KBM-7 (cell line): Measurements from ENCODE around the gene P2RY2.
A peak's percentile ranks its signal among the peaks of the same experiment; 100 is the strongest.

ENCODE experiments used
- DNase-seq: peaks from one replicate; pipeline ENCODE4 v3.0.0-alpha.2; 2015
- in situ Hi-C: fragments of 300-500 bp; cut with MboI; formaldehyde crosslinking; loops from 2 replicates; pipeline ENCODE4 v1.14.3; 2020; ENCODE audit warnings: low sequenced_read_pairs, low pct_unique_long_range_greater_than_20kb, mixed read lengths

P2RY2 gene

GRCh38 chr11:73218106-73218829 lies at the start of gene P2RY2:
P2RY2 (plus strand) TSS chr11:73218281; CDS start chr11:73234160, 15,879 bp downstream.
- in situ Hi-C loops = no loop called here
- DNase-seq = peak; percentile 85

GRCh38 chr11:73168925-73169579 lies 49.0 kb upstream of the P2RY2 start:
- in situ Hi-C loops = loop anchor here (25.0 kb wide), 1 partner anchor 332 kb away; no protein-coding TSS in a partner anchor
- no peak for DNase-seq

- in situ Hi-C loops = loop anchor here (25.0 kb wide), 1 partner anchor 333 kb away; no protein-coding TSS in a partner anchor
- no peak for DNase-seq
Measured at GRCh38 chr11:73170140-73170539, 47.9 kb upstream of the P2RY2 start.

GRCh38 chr11:73171436-73172161 lies 46.5 kb upstream of the P2RY2 start:
- DNase-seq = no peak
- in situ Hi-C loops = loop anchor here (25.0 kb wide), 1 partner anchor 334 kb away; no protein-coding TSS in a partner anchor

- in situ Hi-C loops = loop anchor here (25.0 kb wide), 1 partner anchor 336 kb away; no protein-coding TSS in a partner anchor
Measured at GRCh38 chr11:73172992-73173656, 45.0 kb upstream of the P2RY2 start.

GRCh38 chr11:73173755-73174494 lies 44.2 kb upstream of the P2RY2 start:
- in situ Hi-C loops = loop anchor here (25.0 kb wide), 1 partner anchor 337 kb away; no protein-coding TSS in a partner anchor
- DNase-seq = no peak

More at GRCh38 chr11:73172992-73173656, 45.0 kb upstream of the P2RY2 start:
- no peak for DNase-seq

GRCh38 chr11:73174495-73174791 lies 43.6 kb upstream of the P2RY2 start:
- DNase-seq = no peak
- in situ Hi-C loops = loop anchor here (25.0 kb wide), 1 partner anchor 337 kb away; no protein-coding TSS in a partner anchor

GRCh38 chr11:73175551-73176144 lies 42.4 kb upstream of the P2RY2 start:
- DNase-seq = no peak
- in situ Hi-C loops = no loop called here

GRCh38 chr11:73176145-73176873 lies 41.8 kb upstream of the P2RY2 start:
- in situ Hi-C loops = no loop called here
- no peak for DNase-seq

GRCh38 chr11:73176874-73177155 lies 41.3 kb upstream of the P2RY2 start:
- DNase-seq = no peak
- in situ Hi-C loops = no loop called here

GRCh38 chr11:73177380-73177777 lies 40.7 kb upstream of the P2RY2 start:
- in situ Hi-C loops = no loop called here
- no peak for DNase-seq

GRCh38 chr11:73177778-73178539 lies 40.1 kb upstream of the P2RY2 start:
- in situ Hi-C loops = no loop called here
- peak; percentile 80 for DNase-seq

GRCh38 chr11:73178681-73179080 lies 39.4 kb upstream of the P2RY2 start:
- in situ Hi-C loops = no loop called here
- no peak for DNase-seq

- in situ Hi-C loops = no loop called here
- no peak for DNase-seq
Measured at GRCh38 chr11:73182824-73183321, 35.2 kb upstream of the P2RY2 start.

GRCh38 chr11:73184953-73185671 lies 33.0 kb upstream of the P2RY2 start:
- in situ Hi-C loops = no loop called here
- DNase-seq = peak; percentile 90

GRCh38 chr11:73185680-73186293 lies 32.3 kb upstream of the P2RY2 start:
- no peak for DNase-seq
- in situ Hi-C loops = no loop called here
